Heart left ventricle (tissue), 13 donors: Measurements from ENCODE around the gene TMEM120B.

ENCODE experiments used
- CTCF ChIP-seq, 12 donors: fragments of 200-600 bp; sonication (generic) in 4 of 12; IDR thresholded peaks; one replicate each; pipeline versions ENCODE4 v1.5.0 to v1.8.0; 2018 to 2022; ENCODE audit warnings: antibody characterized with exemption in 12 of 12, mild to moderate bottlenecking in 5 of 12
- POLR2A ChIP-seq, 2 donors: fragments of 450-650 bp; IDR thresholded peaks; one replicate each; pipeline ENCODE4 v1.6.1; 2017; ENCODE audit warnings: antibody characterized with exemption in 2 of 2, mild to moderate bottlenecking in 2 of 2, moderate library complexity in 2 of 2
- donor health status: ischemic (EF 13 %, LVEDD 7.1; RV severe dilation, severe dysfunction).
- donor health status: DM: no; HTN: yes; CAD: no.
- donor health status: DM: no; HTN: no; CAD: no.
- donor health status: ischemic (EF 25% LVEDD 6.9; RV normal size, moderate dysfunction).
- donor health status: ischemic (EF 25% LVEDD 5.7; RV mildly dilated, moderate dysfunction).
- donor health status: ischemic (EF 35%, LVEDD 5.7; RV mildly dilated, moderate dysfunction).
- donor health status: nonischemic (EF 11% LVEDD 7.7; RV severe dilation, severe dysfunction).
- donor health status: DM: yes; HTN: yes; CAD: no.
- donor health status: PGD.
- donor health status: ischemic (EF 29% LVEDD 5.4; RV normal size, mild dysfunction).
- donor health status: nonischemic (EF 23%, LVEDD 6.1; RV moderate dilation, normal function).

- TF ChIP-seq CTCF (IDR thresholded peaks at IDR 0.05) (no peak), POLR2A (IDR thresholded peaks at IDR 0.05) (no peak)
Observed at GRCh38 chr12:121769831-121770301, 57.3 kb downstream of the TMEM120B start.
